Stimulated activated effector memory CD8-positive, alpha-beta T cell treated with anti-CD3 and anti-CD28 coated beads, Interleukin-12 subunit alpha, Interleukin-12 subunit beta, amount 100 ng/mL, for 72 hours (primary cell): ENCODE data around the gene ARID3C.

Experiments
- ATAC-seq: fragments of 150-1000 bp; cut with Tn5 transposase; 2 replicates; pipeline ENCODE4 v1.10.0; 2021
- DNase-seq, 2 donors: peaks; one replicate each; pipeline ENCODE4 v3.0.0; 2021 to 2022; ENCODE audit warnings: low spot score in 2 of 2
- H3K27ac Mint-ChIP-seq: one replicate; pipeline ENCODE4 v1.8.0; 2022; ENCODE audit warnings: mild to moderate bottlenecking, mixed read lengths
- H3K36me3 Mint-ChIP-seq: one replicate; pipeline ENCODE4 v1.8.0; 2022; ENCODE audit warnings: mild to moderate bottlenecking, mixed read lengths
- H3K4me1 Mint-ChIP-seq: one replicate; pipeline ENCODE4 v1.8.0; 2022; ENCODE audit warnings: mixed read lengths
- H3K4me3 Mint-ChIP-seq: one replicate; pipeline ENCODE4 v1.8.0; 2022; ENCODE audit warnings: mild to moderate bottlenecking, mixed read lengths
- H3K9me3 Mint-ChIP-seq: one replicate; pipeline ENCODE4 v1.8.0; 2022; ENCODE audit warnings: mixed read lengths

ARID3C gene

DNA sequence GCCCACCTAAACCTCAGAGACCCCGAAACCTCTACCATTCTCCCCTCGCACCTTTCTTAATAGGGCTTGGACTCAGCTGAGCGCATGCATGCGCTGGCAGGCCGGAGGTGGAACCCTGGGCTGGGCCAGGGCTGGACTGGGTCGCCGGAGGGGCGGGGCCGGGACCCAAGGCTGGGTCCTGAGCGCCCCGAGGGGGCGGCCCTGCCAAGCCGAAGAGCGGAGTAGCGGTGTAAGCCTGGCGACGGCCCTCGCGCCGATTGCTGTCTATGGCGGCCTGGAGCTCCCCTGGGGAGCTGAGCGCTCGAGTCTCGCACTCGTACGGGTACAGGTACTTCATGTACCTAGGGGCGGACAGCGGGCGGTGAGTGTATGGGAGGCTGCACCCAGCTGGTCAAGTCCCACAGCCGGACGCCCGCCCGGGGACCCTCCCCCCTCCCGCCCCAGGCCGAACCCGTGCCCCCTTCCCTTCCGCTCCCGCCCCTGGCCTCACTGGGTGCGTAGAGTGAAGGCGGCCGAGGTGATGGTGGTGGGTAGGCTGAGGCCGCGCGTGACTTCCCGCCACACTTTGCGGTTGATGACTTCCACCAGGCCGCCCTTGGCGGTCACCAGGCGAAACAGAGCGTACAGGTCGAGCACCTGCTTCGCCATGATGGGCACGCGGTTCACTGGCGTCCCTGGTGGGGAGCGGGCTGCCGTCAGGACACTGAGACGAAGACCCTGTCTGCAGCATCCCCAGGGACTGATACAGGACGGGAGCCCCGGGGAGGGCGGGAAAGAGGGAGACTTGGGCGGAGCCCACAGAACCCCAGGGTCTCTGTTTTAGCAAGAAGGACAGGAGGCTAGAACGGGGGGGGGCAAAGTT is 5.3 kb downstream of the ARID3C start:
- Mint-ChIP-seq H3K4me1 (peaks cover 35% of the 10 kb centered on the region), H3K36me3 (no peaks in the 10 kb centered on the region), H3K27ac (no peak overlapping the region), H3K4me3 (peak overlapping the region; percentile 23), H3K9me3 (no peaks in the 10 kb centered on the region)
- ATAC-seq, result no peak
- DNase-seq, result no peak

DNA sequence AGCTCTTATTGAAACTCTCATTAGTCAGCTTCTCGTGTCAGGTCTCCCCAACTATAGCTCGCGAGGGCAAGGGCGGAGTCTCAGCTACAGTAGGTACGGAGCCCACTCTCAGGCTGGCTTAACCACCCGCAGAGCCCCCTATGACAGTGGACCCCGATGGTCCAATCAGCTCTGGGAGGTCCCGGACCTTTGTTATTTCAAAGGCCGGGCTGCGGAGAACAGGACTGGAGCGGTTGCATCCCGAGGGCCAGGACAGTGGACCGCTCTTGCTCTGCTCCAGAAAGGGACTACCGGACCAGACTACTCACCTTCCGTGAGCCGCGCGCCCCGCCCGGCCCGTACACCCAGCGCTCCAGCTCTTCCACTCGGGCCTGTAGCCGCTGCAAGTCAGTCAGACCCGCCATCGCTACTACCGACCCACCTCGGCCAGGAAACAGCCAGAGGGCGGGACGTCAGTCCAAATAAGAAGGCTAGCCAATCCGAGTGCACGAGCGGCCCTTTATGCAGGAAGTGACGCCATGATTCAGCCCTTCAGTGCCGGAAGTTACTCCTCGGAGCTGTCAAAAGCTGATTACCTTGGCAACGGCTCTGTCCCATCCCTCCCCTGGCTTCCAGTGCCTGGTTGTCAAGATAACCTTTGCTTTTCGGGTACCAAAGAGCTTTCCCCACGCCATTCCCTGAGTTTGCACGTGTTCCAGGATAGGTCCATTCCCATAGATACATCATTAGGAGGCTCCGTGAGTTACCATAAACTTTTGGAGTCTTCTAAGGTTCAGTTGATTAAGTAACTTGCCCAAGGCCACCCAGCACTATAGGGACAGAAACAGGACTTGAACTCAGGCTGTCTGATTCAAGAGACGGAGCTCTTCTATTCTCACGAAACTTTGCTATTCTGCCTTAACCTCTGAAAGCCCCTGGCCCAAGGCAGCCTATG is 8.5 kb downstream of the ARID3C start, which contains the start of gene DCTN3:
TSS of gene DCTN3 (minus strand) at position 435 of the 934 bp plus-strand sequence. CDS start at position 404, 31 bp downstream.
- Mint-ChIP-seq H3K36me3 (peaks cover 14% of the 10 kb centered on the region), H3K9me3 (no peaks in the 10 kb centered on the region), H3K27ac (peak within 1 kb of the TSS; percentile 89), H3K4me3 (peak within 1 kb of the TSS; percentile 94), H3K4me1 (peaks cover 26% of the 10 kb centered on the region)
- ATAC-seq (peak; percentile 99), DNase-seq (peak; percentile 69 to 90)

DNA sequence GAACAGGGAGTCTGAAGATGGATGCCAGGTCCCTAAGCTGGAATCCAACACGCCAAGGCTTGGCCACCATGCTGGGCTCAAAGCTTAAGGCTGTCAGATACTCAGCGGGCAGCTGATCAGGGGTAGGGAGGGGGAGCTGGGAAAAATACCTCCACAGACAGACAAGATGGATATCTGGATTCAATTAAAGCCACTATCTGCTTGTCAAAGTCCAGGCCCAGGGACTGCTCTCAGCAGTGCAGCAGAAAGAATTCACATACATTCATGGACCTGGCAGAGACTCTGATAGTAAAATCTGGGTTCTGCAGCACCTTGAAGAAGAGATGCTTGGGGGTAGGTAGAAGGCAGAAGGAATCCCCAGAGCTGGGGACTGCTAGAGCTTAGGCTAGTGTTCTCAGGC is 13.7 kb downstream of the ARID3C start:
- ATAC-seq (no peak), DNase-seq (no peak)
- no peak overlapping the region for H3K4me3 Mint-ChIP-seq
- H3K36me3 Mint-ChIP-seq, result peaks cover 28% of the 10 kb centered on the region
- H3K4me1 Mint-ChIP-seq, result peaks cover 36% of the 10 kb centered on the region
- H3K27ac Mint-ChIP-seq, result no peak overlapping the region
- H3K9me3 Mint-ChIP-seq, result no peaks in the 10 kb centered on the region

DNA sequence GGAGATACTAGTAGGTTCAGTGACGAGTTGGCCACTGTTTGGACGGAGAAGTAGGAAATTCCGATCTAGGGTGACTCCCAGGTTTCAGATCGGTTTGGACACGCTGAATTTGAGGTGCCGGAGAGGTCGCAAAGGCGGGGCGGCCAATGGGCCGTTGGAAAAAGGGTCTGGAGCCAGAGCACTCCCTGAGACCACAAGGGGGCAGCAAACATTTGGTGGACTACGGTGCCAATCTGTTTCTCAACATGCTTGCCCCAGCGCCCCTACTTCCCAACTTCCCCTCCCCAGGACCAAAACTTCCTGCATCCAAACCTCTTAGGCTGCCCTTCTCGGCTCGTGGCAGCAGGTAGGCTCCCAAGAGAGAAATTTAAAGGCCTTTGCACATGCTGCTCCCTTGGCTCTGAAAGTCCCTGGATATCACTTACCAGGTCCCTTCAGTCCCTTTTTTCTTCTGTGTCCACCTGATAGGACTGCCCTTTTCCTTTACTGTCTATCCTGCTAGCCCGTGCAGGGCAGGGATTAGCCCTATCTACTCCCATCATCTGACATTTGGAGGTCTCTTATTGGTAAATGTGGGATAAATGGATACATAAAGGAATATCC is 16.0 kb downstream of the ARID3C start:
- ATAC-seq (peak; percentile 68), DNase-seq (peak; percentile 70 to 87)
- Mint-ChIP-seq H3K27ac (peak overlapping the region; percentile 94), H3K36me3 (peaks cover 28% of the 10 kb centered on the region), H3K4me1 (peaks cover 27% of the 10 kb centered on the region), H3K4me3 (peak overlapping the region; percentile 89), H3K9me3 (no peaks in the 10 kb centered on the region)

DNA sequence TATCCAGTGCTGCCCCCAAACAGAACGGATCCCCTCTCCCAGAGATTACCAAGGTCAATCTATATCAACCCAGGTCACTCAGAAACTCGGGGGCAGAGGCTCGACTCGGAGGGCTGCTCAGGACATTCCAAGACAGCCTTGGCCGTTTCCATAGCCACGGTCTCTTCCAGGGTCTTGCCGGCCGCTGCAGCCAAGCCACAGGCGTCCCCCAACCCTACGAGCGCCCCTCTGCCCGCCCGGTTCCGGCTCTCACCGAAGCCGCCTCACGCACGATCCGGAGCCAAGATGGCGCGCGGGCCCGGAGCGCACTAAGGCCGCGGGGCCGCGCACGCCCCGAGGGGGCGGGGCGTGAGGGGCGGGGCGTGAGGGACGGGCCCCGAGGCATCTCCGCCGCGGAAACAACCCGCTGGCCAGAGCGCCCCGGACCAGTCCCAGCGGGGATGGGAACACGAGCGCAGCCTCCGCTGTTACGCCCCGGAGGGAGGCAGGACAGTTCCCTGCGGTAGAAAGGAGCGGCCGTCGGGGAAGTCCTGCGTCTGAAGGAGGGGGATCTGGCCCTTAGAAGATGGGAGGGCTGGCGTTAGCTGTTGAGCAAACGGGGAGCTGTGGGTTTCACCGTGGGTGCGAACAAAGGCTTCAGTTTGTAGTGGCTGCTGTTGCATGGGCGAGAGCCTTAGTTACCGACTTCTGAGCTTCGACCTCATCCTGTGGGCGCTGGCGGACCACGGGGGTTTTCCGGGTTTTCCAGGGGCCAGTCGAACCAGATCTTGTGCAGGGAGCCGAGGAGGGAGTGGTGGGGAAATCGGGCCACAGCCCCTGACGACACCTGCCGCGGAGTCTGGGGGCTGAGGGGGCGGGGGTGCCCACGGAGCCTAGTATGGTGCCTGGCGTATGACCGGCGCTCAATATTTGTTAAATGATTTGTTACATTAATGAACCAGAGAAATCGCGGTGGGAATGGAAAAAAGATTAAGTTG is 16.8 kb downstream of the ARID3C start, which contains the start of gene RPP25L:
TSS of gene RPP25L (minus strand) at position 287 of the 977 bp plus-strand sequence. CDS start 801 bp downstream, outside the sequence.
- Mint-ChIP-seq H3K9me3 (no peaks in the 10 kb centered on the region), H3K4me1 (peaks cover 27% of the 10 kb centered on the region), H3K36me3 (peaks cover 28% of the 10 kb centered on the region), H3K4me3 (peak within 1 kb of the TSS; percentile 89), H3K27ac (peak within 1 kb of the TSS; percentile 94)
- ATAC-seq (peak; percentile 94), DNase-seq (peak; percentile 82 to 91)

DNA sequence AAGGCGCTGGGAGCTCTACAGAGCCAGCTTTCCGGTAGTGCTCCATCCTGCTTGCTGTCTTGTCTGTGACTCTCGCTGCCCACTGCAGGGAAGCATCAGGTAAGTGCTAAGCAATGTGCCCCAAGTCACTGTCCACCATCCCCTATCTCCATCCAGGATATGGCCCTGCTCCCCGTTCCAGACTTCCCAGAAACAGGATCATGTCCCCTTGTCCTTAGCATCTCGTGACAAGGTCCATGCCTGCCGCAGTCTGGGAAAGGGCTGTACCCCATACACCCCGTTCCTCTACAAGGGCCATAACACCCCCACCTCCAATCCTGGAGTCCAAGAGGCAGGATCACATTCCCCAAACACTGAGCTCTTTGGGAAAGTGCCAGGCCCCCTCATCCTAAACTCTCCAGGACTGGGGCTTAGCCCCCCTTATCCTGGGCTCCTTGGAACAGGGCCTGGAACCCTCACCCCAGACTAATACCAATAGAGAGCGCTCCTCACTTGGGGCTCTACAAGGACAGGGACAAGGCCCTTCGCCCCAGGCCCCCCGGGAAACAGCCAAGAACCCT is 17.5 kb downstream of the ARID3C start:
- Mint-ChIP-seq H3K27ac (peak overlapping the region; percentile 94), H3K9me3 (no peaks in the 10 kb centered on the region), H3K4me3 (peak overlapping the region; percentile 89), H3K4me1 (peaks cover 27% of the 10 kb centered on the region), H3K36me3 (peaks cover 24% of the 10 kb centered on the region)
- peak; percentile 9 for ATAC-seq
- DNase-seq, result no peak

DNA sequence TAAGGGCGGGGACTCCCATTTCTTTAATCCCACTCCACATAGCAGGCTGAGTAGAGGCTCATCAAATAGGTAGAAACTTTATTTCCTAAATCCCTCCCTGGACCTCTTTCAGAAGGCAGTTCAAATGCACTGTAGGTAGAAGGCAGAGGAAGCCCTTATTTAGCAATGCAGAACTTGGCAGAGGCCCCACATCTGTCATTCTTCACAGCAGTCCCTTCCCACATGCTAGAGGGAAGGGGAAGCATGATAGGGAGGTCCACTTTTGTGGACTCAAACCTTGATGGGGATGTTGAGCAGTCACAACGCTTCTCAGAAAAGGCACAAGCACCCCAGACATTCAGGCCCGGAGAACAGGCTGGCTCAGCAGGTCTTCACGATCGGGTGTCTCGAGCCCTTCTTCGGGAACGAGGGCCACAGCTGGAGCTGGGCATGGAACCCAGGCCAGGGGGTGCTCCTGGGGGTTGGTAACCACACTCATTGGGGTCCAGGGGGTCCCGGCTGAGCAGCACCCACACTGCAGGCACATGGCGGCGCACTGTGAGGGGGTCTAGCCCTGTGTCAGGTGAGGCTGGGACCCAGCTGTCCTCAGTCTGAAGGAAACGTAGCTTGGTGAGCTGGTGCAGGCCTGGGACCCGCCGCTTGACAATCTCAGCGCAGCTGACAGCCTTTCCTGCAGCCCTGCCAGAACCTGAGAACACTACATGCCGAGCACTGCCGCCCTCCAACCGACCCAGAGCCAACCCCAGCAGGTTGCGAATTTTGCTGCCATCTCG is 18.2 kb downstream of the ARID3C start:
- H3K4me3 Mint-ChIP-seq, result peak overlapping the region; percentile 89
- no peak for ATAC-seq
- H3K27ac Mint-ChIP-seq, result no peak overlapping the region
- no peak for DNase-seq
- H3K36me3 Mint-ChIP-seq, result peaks cover 17% of the 10 kb centered on the region
- peaks cover 27% of the 10 kb centered on the region for H3K4me1 Mint-ChIP-seq
- H3K9me3 Mint-ChIP-seq, result no peaks in the 10 kb centered on the region

DNA sequence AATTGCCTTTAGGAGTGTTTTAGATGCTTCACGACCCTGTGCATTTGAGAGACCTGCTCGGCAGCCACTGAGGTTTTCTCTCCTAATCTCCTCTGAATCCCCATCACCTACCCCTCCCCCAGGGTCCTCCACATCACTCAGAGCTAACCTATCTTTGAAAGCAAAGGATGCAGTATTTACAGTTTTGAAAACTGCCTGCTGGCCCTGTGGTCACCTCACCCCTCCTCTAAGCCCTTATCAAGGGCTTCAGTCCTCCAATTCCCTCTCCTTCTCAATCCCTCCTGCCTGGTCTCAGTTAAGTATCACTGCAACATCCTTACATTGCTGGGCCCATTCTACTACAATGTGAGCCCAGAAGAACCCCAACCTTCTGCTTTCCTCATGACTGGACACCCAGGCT is 21.5 kb downstream of the ARID3C start:
- Mint-ChIP-seq H3K36me3 (peaks cover 7% of the 10 kb centered on the region), H3K27ac (no peak overlapping the region), H3K4me3 (no peak overlapping the region), H3K9me3 (no peaks in the 10 kb centered on the region), H3K4me1 (peaks cover 17% of the 10 kb centered on the region)
- DNase-seq, result no peak
- no peak for ATAC-seq

DNA sequence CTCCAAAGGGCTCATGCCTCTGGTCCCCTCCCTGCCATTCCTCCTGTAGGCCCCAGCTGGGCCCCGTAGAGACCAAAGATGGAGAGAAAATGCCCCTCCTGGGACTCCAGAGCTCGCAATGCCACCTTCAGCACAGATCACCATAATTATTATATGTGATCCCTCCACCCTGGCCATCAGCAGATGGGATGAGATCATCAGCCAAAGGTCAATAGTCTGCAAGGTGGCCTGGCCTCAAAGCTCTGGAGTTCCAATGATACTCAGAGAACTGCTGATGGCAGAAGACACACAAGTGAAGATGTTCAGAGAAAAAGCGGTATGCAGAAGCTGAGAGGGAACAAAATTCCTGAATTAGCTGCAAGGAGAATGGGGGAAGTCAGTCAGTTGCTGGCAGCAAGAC is 22.0 kb downstream of the ARID3C start:
- H3K9me3 Mint-ChIP-seq, result no peaks in the 10 kb centered on the region

DNA sequence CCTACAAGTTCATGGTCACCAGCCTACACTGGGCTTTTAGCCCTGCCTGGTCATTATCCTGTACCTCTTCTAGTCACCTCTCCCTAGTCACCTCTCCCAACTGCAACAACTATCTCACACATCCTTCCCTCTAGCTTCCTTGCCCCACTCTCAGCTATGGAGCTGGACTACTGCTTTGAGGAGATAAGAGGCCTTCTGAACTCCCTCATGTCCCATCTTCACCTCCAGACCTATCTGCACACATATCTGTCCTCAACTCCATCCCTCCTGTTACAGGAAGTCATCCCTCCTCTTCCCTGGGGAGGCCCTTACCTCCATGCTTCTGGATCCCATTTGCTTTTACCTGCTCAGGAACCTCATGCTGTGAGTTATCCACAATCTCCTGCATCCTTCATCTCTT is 22.7 kb downstream of the ARID3C start:
- H3K4me3 Mint-ChIP-seq, result no peak overlapping the region
- no peaks in the 10 kb centered on the region for H3K36me3 Mint-ChIP-seq
- ATAC-seq (no peak), DNase-seq (no peak)
- peaks cover 9% of the 10 kb centered on the region for H3K4me1 Mint-ChIP-seq
- no peaks in the 10 kb centered on the region for H3K9me3 Mint-ChIP-seq
- no peak overlapping the region for H3K27ac Mint-ChIP-seq

More for the DNA sequence above, 22.0 kb downstream of the ARID3C start:
- Mint-ChIP-seq H3K4me3 (no peak overlapping the region), H3K36me3 (peaks cover 7% of the 10 kb centered on the region), H3K4me1 (peaks cover 15% of the 10 kb centered on the region), H3K27ac (no peak overlapping the region)
- DNase-seq (no peak), ATAC-seq (no peak)

DNA sequence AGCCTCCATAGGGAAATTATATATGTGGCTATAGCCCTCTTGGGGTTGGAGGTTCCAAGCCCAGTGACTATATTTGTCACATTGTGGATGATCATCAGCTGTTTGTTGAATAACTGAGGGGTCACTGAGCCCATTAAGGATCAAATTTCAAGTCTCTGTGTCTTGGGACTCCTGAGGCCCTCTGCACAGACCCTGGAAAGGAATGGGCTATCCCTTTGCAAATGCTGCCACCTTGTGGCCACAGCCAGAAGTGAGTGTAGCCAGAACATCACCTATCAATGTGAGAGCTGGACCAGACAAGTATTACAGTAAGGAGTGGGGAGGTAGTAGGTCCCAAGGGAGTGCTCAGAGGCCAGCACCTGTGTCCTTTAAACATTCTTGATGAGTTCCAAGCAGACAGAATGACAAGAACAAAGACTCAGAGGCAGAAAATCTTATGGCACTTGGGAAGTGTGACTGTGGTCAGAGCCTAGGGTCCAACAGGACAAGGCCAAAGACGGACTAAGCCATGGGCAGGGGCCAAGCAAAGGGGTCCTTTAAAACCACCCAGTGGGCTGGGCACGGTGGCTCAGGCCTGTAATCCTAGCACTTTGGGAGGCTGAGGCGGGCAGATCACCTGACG is 25.1 kb downstream of the ARID3C start:
- ATAC-seq, result peak; percentile 89
- DNase-seq, result peak; percentile 77 to 90
- H3K27ac Mint-ChIP-seq, result no peak overlapping the region
- H3K4me3 Mint-ChIP-seq, result no peak overlapping the region
- no peaks in the 10 kb centered on the region for H3K9me3 Mint-ChIP-seq
- H3K4me1 Mint-ChIP-seq, result no peaks in the 10 kb centered on the region
- no peaks in the 10 kb centered on the region for H3K36me3 Mint-ChIP-seq

DNA sequence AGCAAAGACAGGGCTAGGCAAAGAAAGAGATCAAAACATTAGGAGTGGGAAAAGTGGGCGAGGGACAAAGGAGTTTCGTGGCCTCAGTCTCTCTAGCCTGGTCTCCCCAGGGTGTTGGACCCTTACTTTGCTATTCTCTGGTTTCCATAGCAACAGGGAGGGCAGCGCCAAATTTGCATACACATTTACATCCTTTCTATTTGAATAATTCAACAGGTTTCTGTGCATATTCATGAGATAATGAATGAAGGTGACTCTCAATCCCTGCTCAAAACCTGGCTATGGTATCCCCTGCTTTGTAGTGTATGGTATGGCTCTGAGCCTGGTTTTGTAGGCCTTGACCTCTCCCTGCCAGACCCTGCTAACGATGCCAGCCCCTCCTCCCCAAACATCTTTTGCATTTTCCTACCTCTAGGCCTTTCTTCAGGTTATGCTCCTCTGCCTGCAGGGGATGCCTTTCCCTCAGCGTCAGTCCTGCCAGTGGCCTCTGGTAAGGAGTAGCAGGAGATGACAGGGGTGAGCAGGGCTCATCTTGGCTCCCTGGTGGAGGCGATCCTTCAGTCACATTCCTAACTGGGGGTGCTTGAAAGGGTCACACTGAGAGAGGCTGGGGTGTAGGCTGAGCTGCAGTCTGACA is 26.8 kb downstream of the ARID3C start:
- Mint-ChIP-seq H3K36me3 (no peaks in the 10 kb centered on the region), H3K4me1 (no peaks in the 10 kb centered on the region), H3K9me3 (no peaks in the 10 kb centered on the region), H3K27ac (no peak overlapping the region), H3K4me3 (no peak overlapping the region)
- DNase-seq, result no peak
- ATAC-seq, result no peak
